Chondrocyte (in vitro differentiated cells): Measurements from ENCODE around the gene USH1G. TPM values are rescaled to one million over a fixed set of nuclear protein-coding genes. Genes with fewer than 3 reads are reported as not detected.

ENCODE experiments used
- DNase-seq: peaks from one replicate; pipeline ENCODE4 v3.0.0; 2021; ENCODE audit warnings: mixed read lengths, low spot score
- H3K27ac Mint-ChIP-seq: one replicate; pipeline ENCODE4 v1.8.0; 2021; ENCODE audit warnings: mild to moderate bottlenecking, moderate library complexity, mixed read lengths; ENCODE audit not compliant: unreplicated experiment
- H3K27me3 Mint-ChIP-seq: 2 replicates; pipeline ENCODE4 v1.8.0; 2021; ENCODE audit warnings: low read depth, mixed read lengths
- H3K36me3 Mint-ChIP-seq: 2 replicates; pipeline ENCODE4 v1.8.0; 2021; ENCODE audit warnings: low read depth, mixed read lengths
- H3K4me1 Mint-ChIP-seq: 2 replicates; pipeline ENCODE4 v1.8.0; 2021; ENCODE audit warnings: low read depth, mild to moderate bottlenecking, mixed read lengths
- H3K4me3 Mint-ChIP-seq: one replicate; pipeline ENCODE4 v1.8.0; 2021; ENCODE audit warnings: mild to moderate bottlenecking, moderate library complexity, mixed read lengths; ENCODE audit not compliant: unreplicated experiment
- H3K9me3 Mint-ChIP-seq: 2 replicates; pipeline ENCODE4 v1.8.0; 2021; ENCODE audit warnings: low read depth, mixed read lengths
- total RNA-seq: library from RNA; stranded (reverse); gene quantifications from 3 replicates; pipeline ENCODE4 v1.2.1, GENCODE V29; 2021
- TF ChIP-seq, protein P1 (sequence below): fragments of 200-600 bp; sonication (generic); IDR thresholded peaks from 2 replicates; pipeline ENCODE4 v1.5.0; 2021; ENCODE audit warnings: antibody characterized with exemption, mild to moderate bottlenecking, moderate library complexity

USH1G gene
- total RNA-seq, 1 donor from 2014 or later: not detected

DNA sequence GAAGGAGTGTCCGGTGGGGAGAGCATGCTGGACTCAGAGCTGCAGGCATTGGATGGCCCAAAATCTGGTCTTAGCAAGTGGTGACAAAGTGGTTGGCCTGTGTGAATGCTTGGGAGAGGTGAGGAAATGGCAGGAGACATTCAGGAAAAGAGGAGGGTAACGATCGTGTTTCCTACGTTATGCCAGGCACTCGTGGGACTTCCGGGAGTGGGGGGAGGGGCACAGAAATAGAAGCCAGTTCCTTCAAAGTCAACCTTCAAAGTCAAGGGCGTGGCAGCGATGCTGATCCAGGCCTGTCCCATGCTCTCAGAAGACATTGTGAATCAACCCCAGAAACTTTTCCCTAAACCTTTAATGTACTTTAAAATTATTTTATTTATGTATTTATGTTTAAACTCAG is 16.5 kb upstream of the USH1G start:
- H3K36me3 Mint-ChIP-seq: peaks cover 2% of the 10 kb centered on the region
- H3K27me3 Mint-ChIP-seq: peaks cover 75% of the 10 kb centered on the region
- TF ChIP-seq, protein P1, sequence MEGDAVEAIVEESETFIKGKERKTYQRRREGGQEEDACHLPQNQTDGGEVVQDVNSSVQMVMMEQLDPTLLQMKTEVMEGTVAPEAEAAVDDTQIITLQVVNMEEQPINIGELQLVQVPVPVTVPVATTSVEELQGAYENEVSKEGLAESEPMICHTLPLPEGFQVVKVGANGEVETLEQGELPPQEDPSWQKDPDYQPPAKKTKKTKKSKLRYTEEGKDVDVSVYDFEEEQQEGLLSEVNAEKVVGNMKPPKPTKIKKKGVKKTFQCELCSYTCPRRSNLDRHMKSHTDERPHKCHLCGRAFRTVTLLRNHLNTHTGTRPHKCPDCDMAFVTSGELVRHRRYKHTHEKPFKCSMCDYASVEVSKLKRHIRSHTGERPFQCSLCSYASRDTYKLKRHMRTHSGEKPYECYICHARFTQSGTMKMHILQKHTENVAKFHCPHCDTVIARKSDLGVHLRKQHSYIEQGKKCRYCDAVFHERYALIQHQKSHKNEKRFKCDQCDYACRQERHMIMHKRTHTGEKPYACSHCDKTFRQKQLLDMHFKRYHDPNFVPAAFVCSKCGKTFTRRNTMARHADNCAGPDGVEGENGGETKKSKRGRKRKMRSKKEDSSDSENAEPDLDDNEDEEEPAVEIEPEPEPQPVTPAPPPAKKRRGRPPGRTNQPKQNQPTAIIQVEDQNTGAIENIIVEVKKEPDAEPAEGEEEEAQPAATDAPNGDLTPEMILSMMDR: no peak
- no peak for DNase-seq
- no peaks in the 10 kb centered on the region for H3K9me3 Mint-ChIP-seq
- H3K4me1 Mint-ChIP-seq: no peaks in the 10 kb centered on the region
- no peak overlapping the region for H3K4me3 Mint-ChIP-seq
- no peak overlapping the region for H3K27ac Mint-ChIP-seq

DNA sequence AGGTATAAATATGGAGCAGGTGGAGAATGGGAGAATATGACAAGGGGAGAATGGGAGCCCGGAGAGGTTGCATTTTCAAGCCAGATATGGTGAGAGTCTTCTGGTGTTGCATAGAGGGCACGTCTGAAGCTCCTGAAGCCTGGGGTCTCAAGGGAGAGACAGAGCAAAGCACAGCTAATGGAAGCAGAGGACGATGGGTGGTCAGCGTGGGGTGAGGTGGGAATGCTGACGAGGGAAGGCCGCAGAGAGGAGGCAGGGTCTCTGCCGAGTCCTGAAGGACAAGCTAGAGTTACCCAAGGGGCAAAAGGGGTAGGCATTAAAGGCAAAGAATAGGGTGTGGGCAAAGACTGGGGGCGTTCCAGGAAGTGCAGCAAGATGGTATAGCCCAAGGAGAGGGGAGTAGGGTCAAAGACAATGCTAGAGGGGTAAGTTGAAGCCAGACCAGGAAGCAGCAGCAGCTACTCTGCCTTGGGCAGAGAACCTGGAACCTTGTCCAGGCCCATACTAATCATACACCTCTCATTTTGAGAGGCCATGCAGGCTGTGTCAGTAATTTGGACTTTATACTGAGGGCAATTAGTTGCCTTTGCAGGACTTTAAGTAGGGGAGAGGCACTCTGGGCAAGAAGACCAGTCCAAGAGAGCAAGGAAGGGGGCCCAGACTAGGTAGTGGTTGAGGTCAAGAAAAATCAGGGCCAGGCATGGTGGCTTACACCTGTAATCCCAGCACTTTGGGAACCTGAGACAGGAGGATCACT is 15.3 kb upstream of the USH1G start:
- Mint-ChIP-seq H3K27ac (no peak overlapping the region), H3K4me3 (no peak overlapping the region), H3K36me3 (peaks cover 2% of the 10 kb centered on the region), H3K27me3 (peaks cover 70% of the 10 kb centered on the region), H3K9me3 (no peaks in the 10 kb centered on the region), H3K4me1 (no peaks in the 10 kb centered on the region)
- TF ChIP-seq, protein P1: no peak
- DNase-seq: no peak

DNA sequence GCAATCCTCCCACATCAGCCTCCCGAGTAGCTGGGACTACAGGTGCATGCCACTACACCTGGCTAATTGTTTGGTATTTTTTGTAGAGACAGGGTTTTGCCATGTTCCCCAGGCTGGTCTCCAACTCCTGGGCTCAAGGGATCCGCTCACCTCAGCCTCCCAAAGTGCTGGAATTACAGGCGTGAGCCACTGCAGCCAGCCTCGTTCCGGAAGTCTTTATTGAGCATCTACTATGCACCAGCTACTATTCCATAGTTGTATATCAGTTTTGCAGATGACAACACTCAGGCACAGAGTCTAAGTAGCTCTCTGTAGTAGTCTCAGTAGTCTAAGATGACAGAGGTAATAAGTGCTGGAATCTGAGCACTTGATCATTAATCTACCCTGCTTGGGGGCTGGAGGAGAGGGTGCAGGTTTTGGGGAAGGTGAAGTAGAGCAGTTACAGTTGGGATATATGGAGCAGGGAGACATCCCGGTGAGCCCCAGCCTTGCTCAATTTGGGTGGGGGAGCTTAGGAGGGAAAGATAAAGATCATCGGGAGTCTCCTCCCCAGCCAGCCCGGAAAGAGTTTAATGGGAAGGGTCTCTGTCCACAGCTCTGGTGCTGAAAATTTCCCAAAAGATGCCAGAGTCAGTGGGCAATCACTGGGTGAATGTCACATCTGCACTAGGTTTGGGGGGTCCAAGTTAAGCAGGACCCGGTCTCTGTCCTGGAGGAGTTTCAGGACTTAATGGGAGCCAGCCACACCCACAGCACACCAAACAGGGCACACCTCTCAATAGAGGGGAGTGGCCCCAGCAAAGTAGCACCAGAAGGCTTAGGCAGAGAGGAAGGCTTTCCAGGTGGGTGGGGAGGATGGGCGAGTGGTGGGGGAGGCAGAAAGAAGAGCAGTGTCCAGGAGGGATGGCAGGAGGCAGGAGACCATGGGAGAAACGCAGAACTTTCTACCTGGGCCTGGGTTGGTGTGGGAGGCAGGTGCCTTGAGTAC is 14.3 kb upstream of the USH1G start:
- Mint-ChIP-seq H3K27me3 (peaks cover 74% of the 10 kb centered on the region), H3K36me3 (peaks cover 2% of the 10 kb centered on the region), H3K9me3 (no peaks in the 10 kb centered on the region), H3K4me1 (no peaks in the 10 kb centered on the region), H3K27ac (no peak overlapping the region), H3K4me3 (no peak overlapping the region)
- DNase-seq: no peak
- TF ChIP-seq, protein P1: no peak

DNA sequence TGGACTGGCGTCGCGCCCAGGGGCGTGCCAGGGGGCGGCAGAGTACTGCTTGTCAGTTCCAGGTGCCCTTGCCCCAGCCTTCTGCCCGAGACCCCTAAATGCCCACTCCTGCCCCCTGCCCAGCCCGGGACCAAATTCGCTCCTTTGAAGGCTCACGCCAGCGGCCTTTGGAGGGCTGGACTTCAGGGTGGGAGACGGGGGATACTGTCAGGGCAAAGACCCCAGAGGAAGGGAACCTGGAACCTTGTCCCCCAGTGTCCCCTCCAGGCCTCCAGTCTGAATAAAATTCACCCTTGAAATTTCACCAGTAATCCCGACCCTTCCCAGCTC is 13.4 kb upstream of the USH1G start:
- no peak for DNase-seq
- Mint-ChIP-seq H3K9me3 (no peaks in the 10 kb centered on the region), H3K36me3 (peaks cover 2% of the 10 kb centered on the region), H3K4me3 (no peak overlapping the region), H3K27ac (no peak overlapping the region), H3K4me1 (no peaks in the 10 kb centered on the region), H3K27me3 (peaks cover 70% of the 10 kb centered on the region)
- TF ChIP-seq, protein P1: no peak
